Mucosa of rectum (tissue), 2 donors: ENCODE results near the gene MYLK.
"Not testable (repeated sequence)": the region's sequence is repeated elsewhere in the genome, so short reads cannot be mapped to it uniquely, and the experiment has no call there.

Experiments used
- H3K27ac ChIP-seq, 2 donors: one replicate each; pipeline ENCODE4 v1.7.0; 2013; ENCODE audit warnings: inconsistent platforms in 2 of 2, low read depth in 2 of 2, low read length in 2 of 2
- H3K27me3 ChIP-seq, 2 donors: one replicate each; pipeline ENCODE4 v1.7.0; 2013; ENCODE audit warnings: low read length in 2 of 2; ENCODE audit not compliant: control insufficient read depth in 2 of 2, insufficient read depth in 2 of 2
- H3K36me3 ChIP-seq, 2 donors: one replicate each; pipeline ENCODE4 v1.7.0; 2013; ENCODE audit warnings: low read length in 2 of 2; ENCODE audit not compliant: control insufficient read depth in 2 of 2, insufficient read depth in 2 of 2
- H3K4me1 ChIP-seq, 2 donors: one replicate each; pipeline ENCODE4 v1.7.0; 2013; ENCODE audit warnings: low read length in 2 of 2, mild to moderate bottlenecking in 1 of 2; ENCODE audit not compliant: control insufficient read depth in 2 of 2, insufficient read depth in 2 of 2
- H3K4me3 ChIP-seq, 2 donors: one replicate each; pipeline ENCODE4 v1.7.0; 2013; ENCODE audit warnings: low read length in 2 of 2
- H3K9ac ChIP-seq, 2 donors: one replicate each; pipeline ENCODE4 v1.7.0; 2013; ENCODE audit warnings: low read length in 2 of 2, low read depth in 1 of 2, mild to moderate bottlenecking in 1 of 2
- H3K9me3 ChIP-seq, 2 donors: one replicate each; pipeline ENCODE4 v1.7.0; 2013; ENCODE audit warnings: low read length in 2 of 2; ENCODE audit not compliant: control insufficient read depth in 2 of 2
- donor health status: healthy.
- donor health status: Normal muscosa, but diverticular disease.

The MYLK gene

GRCh38 chr3:123702057-123702456 lies 182.1 kb downstream of the MYLK start:
- H3K4me3 ChIP-seq, H3K27ac ChIP-seq, H3K27me3 ChIP-seq, H3K9me3 ChIP-seq, H3K9ac ChIP-seq, H3K4me1 ChIP-seq, H3K36me3 ChIP-seq: not testable (repeated sequence)

- H3K36me3 ChIP-seq: no peaks in the 10 kb centered on the region
- no peaks in the 10 kb centered on the region for H3K9me3 ChIP-seq
- peak overlapping the region; percentile 61 to 72 for H3K4me3 ChIP-seq
- H3K4me1 ChIP-seq: peaks cover 0 to 3% of the 10 kb centered on the region in 2 donors
- H3K27ac ChIP-seq: peak overlapping the region; percentile 54 to 80
- H3K27me3 ChIP-seq: no peaks in the 10 kb centered on the region
- H3K9ac ChIP-seq: peak overlapping the region; percentile 44 to 48
Measured at GRCh38 chr3:123700791-123701722, 183.1 kb downstream of the MYLK start.

- H3K27ac ChIP-seq: peak overlapping the region; percentile 53 to 80
- peak overlapping the region; percentile 61 to 72 for H3K4me3 ChIP-seq
- no peaks in the 10 kb centered on the region for H3K9me3 ChIP-seq
- no peaks in the 10 kb centered on the region for H3K36me3 ChIP-seq
- H3K9ac ChIP-seq: peak overlapping the region; percentile 32 to 48
- H3K4me1 ChIP-seq: peaks cover 9 to 14% of the 10 kb centered on the region in 2 donors
- no peaks in the 10 kb centered on the region for H3K27me3 ChIP-seq
Measured at GRCh38 chr3:123698813-123699212, 185.3 kb downstream of the MYLK start.

- Histone ChIP-seq H3K9ac (no peak overlapping the region), H3K4me3 (peak overlapping the region in 1 of 2 donors; percentile 35), H3K9me3 (no peaks in the 10 kb centered on the region), H3K4me1 (peaks cover 9 to 14% of the 10 kb centered on the region in 2 donors), H3K27me3 (no peaks in the 10 kb centered on the region), H3K36me3 (peaks cover 8 to 11% of the 10 kb centered on the region in 2 donors), H3K27ac (peak overlapping the region; percentile 34 to 56)
Measured at GRCh38 chr3:123696808-123697207, 187.3 kb downstream of the MYLK start.

- H3K4me3 ChIP-seq: peak overlapping the region in 1 of 2 donors; percentile 35
- peak overlapping the region in 1 of 2 donors; percentile 56 for H3K27ac ChIP-seq
Measured at GRCh38 chr3:123695731-123696640, 188.1 kb downstream of the MYLK start.

GRCh38 chr3:123695152-123695551 lies 189.0 kb downstream of the MYLK start:
- H3K4me1 ChIP-seq: peaks cover 9 to 14% of the 10 kb centered on the region in 2 donors
- peak overlapping the region; percentile 29 to 61 for H3K27ac ChIP-seq
- H3K27me3 ChIP-seq: no peaks in the 10 kb centered on the region
- no peaks in the 10 kb centered on the region for H3K9me3 ChIP-seq
- H3K4me3 ChIP-seq: no peak overlapping the region
- no peak overlapping the region for H3K9ac ChIP-seq
- peaks cover 8 to 11% of the 10 kb centered on the region in 2 donors for H3K36me3 ChIP-seq

More at GRCh38 chr3:123695731-123696640, 188.1 kb downstream of the MYLK start:
- Histone ChIP-seq H3K36me3 (peaks cover 8 to 11% of the 10 kb centered on the region in 2 donors), H3K9ac (no peak overlapping the region), H3K4me1 (peaks cover 9 to 14% of the 10 kb centered on the region in 2 donors), H3K9me3 (no peaks in the 10 kb centered on the region), H3K27me3 (no peaks in the 10 kb centered on the region)

- Histone ChIP-seq H3K27ac (peak overlapping the region; percentile 43 to 61), H3K9me3 (no peaks in the 10 kb centered on the region), H3K36me3 (peaks cover 8 to 11% of the 10 kb centered on the region in 2 donors), H3K27me3 (no peaks in the 10 kb centered on the region), H3K4me3 (no peak overlapping the region), H3K4me1 (peaks cover 9 to 14% of the 10 kb centered on the region in 2 donors), H3K9ac (no peak overlapping the region)
Measured at GRCh38 chr3:123694366-123695087, 189.6 kb downstream of the MYLK start.

- H3K4me1 ChIP-seq: peaks cover 9 to 14% of the 10 kb centered on the region in 2 donors
- peaks cover 8 to 11% of the 10 kb centered on the region in 2 donors for H3K36me3 ChIP-seq
- H3K9me3 ChIP-seq: no peaks in the 10 kb centered on the region
- H3K4me3 ChIP-seq: no peak overlapping the region
- H3K9ac ChIP-seq: no peak overlapping the region
- H3K27ac ChIP-seq: peak overlapping the region; percentile 43 to 61
- no peaks in the 10 kb centered on the region for H3K27me3 ChIP-seq
Measured at GRCh38 chr3:123693584-123694190, 190.4 kb downstream of the MYLK start.

- Histone ChIP-seq H3K4me1 (peaks cover 8 to 14% of the 10 kb centered on the region in 2 donors), H3K36me3 (peaks cover 8 to 11% of the 10 kb centered on the region in 2 donors), H3K27me3 (no peaks in the 10 kb centered on the region), H3K9ac (no peak overlapping the region), H3K9me3 (no peaks in the 10 kb centered on the region), H3K27ac (no peak overlapping the region), H3K4me3 (no peak overlapping the region)
Measured at GRCh38 chr3:123692671-123693070, 191.5 kb downstream of the MYLK start.
